ENCODE measurements around the gene ZNF451.

ZNF451 gene

DNA sequence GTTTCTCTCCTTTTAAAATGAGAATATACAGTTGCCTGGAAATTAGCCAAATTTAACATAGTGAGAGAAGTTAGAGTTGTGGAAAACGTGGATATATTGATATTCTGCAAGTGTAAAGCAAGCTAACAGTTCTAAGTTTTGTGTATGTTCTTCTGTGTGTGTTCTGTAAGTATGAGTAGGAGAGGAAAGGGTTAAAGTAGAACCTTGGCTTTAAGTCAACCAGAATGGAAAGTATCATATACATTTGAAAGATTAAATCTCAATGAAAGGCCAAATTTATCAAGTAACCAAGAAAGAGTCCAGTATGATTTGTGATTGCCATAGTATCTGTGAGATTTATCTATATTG, 52.2 kb downstream of the ZNF451 start:
- H3K36me3 ChIP-seq (ENCODE audit: control insufficient read depth in 5 of 5, insufficient read depth in 5 of 5, low read length in 5 of 5): peaks cover 11 to 46% (median 19%) of the 10 kb centered on the region in 5 donors
- no peaks in the 10 kb centered on the region for H3K27me3 ChIP-seq (ENCODE audit: control insufficient read depth in 5 of 5, insufficient read depth in 4 of 5, low read length in 5 of 5)
- H3K27ac ChIP-seq (ENCODE audit: low read depth, low read length): no peak overlapping the region
- H3K4me3 ChIP-seq (ENCODE audit: low read depth in 1 of 5, low read length in 5 of 5): no peak overlapping the region
- no peak overlapping the region for H3K9ac ChIP-seq (ENCODE audit: low read length in 5 of 5)
- no peaks in the 10 kb centered on the region for H3K4me1 ChIP-seq (ENCODE audit: control insufficient read depth in 5 of 5, insufficient read depth in 5 of 5, low read length in 5 of 5)
- H3K9me3 ChIP-seq (ENCODE audit: control insufficient read depth in 5 of 5, low read length in 5 of 5): no peaks in the 10 kb centered on the region

DNA sequence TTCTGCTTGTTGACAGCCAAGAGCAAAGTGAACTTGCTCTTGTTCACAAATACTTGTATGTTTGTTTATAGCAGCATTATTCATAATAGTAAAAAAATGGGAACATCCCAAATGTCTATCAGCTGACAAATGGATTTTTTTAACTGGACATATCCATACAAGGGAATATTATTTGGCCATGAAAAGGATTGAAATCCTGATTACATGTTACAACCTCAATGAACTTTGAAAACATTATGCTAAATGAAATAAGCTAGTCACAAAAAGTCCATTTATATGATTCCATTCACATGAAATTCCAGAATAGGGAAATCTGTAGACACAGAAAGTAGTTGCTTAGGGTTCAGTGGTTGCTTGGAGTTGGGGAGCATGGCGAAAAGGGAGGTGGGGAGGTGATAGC, 53.7 kb downstream of the ZNF451 start:
- no peak overlapping the region for H3K9ac ChIP-seq (ENCODE audit: low read length in 5 of 5)
- H3K36me3 ChIP-seq (ENCODE audit: control insufficient read depth in 5 of 5, insufficient read depth in 5 of 5, low read length in 5 of 5): peaks cover 25 to 53% (median 30%) of the 10 kb centered on the region in 5 donors
- no peak overlapping the region for H3K4me3 ChIP-seq (ENCODE audit: low read depth in 1 of 5, low read length in 5 of 5)
- no peaks in the 10 kb centered on the region for H3K4me1 ChIP-seq (ENCODE audit: control insufficient read depth in 5 of 5, insufficient read depth in 5 of 5, low read length in 5 of 5)
- H3K27me3 ChIP-seq (ENCODE audit: control insufficient read depth in 5 of 5, insufficient read depth in 4 of 5, low read length in 5 of 5): no peaks in the 10 kb centered on the region
- H3K9me3 ChIP-seq (ENCODE audit: control insufficient read depth in 5 of 5, low read length in 5 of 5): no peaks in the 10 kb centered on the region
- no peak overlapping the region for H3K27ac ChIP-seq (ENCODE audit: low read depth, low read length)

DNA sequence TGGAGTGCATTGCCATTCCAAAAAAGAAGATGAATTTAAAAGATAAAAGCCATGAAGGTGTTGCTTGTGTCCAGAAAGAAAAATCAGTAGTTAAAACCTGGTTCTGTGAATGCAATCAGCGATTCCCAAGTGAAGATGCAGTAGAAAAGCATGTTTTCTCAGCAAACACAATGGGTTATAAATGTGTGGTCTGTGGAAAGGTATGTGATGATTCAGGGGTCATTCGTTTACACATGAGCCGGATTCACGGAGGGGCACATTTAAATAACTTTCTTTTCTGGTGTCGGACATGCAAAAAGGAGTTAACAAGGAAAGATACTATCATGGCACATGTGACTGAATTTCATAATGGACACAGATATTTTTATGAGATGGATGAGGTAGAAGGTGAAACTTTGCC, 57.4 kb downstream of the ZNF451 start:
- Histone ChIP-seq H3K27ac (ENCODE audit: low read depth, low read length) (no peak overlapping the region), H3K4me1 (ENCODE audit: control insufficient read depth in 5 of 5, insufficient read depth in 5 of 5, low read length in 5 of 5) (no peaks in the 10 kb centered on the region), H3K36me3 (ENCODE audit: control insufficient read depth in 5 of 5, insufficient read depth in 5 of 5, low read length in 5 of 5) (peaks cover 24 to 54% (median 32%) of the 10 kb centered on the region in 5 donors), H3K4me3 (ENCODE audit: low read depth in 1 of 5, low read length in 5 of 5) (no peak overlapping the region), H3K27me3 (ENCODE audit: control insufficient read depth in 5 of 5, insufficient read depth in 4 of 5, low read length in 5 of 5) (no peaks in the 10 kb centered on the region), H3K9ac (ENCODE audit: low read length in 5 of 5) (no peak overlapping the region), H3K9me3 (ENCODE audit: control insufficient read depth in 5 of 5, low read length in 5 of 5) (no peaks in the 10 kb centered on the region)

DNA sequence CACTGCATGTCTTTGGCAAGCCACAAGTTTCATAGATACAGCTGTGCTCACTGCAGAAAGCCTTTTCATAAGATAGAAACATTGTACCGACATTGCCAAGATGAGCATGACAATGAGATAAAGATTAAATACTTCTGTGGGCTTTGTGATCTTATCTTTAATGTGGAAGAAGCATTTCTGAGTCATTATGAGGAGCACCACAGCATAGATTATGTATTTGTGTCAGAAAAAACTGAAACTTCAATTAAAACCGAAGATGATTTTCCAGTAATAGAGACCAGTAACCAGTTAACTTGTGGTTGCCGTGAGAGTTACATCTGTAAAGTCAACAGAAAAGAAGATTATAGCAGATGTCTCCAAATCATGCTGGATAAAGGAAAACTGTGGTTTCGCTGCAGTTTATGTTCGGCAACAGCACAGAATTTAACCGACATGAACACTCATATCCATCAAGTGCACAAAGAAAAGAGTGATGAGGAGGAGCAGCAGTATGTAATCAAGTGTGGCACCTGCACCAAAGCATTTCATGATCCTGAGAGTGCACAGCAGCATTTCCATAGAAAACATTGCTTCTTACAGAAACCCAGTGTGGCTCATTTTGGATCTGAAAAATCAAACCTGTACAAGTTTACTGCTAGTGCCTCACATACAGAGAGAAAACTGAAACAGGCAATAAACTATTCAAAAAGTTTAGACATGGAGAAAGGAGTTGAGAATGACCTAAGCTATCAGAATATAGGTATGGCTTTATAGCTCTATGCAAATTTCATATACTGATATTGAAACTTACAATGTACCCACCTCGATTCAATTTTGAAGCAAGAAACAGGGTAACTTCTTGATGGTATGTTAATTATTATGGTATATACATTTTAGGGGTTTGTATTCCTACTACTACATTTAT, 58.2 kb downstream of the ZNF451 start:
- Histone ChIP-seq H3K27me3 (ENCODE audit: control insufficient read depth in 5 of 5, insufficient read depth in 4 of 5, low read length in 5 of 5) (no peaks in the 10 kb centered on the region), H3K4me3 (ENCODE audit: low read depth in 1 of 5, low read length in 5 of 5) (no peak overlapping the region), H3K27ac (ENCODE audit: low read depth, low read length) (no peak overlapping the region), H3K9me3 (ENCODE audit: control insufficient read depth in 5 of 5, low read length in 5 of 5) (no peaks in the 10 kb centered on the region), H3K9ac (ENCODE audit: low read length in 5 of 5) (no peak overlapping the region), H3K4me1 (ENCODE audit: control insufficient read depth in 5 of 5, insufficient read depth in 5 of 5, low read length in 5 of 5) (no peaks in the 10 kb centered on the region), H3K36me3 (ENCODE audit: control insufficient read depth in 5 of 5, insufficient read depth in 5 of 5, low read length in 5 of 5) (peaks cover 30 to 51% (median 38%) of the 10 kb centered on the region in 5 donors)

DNA sequence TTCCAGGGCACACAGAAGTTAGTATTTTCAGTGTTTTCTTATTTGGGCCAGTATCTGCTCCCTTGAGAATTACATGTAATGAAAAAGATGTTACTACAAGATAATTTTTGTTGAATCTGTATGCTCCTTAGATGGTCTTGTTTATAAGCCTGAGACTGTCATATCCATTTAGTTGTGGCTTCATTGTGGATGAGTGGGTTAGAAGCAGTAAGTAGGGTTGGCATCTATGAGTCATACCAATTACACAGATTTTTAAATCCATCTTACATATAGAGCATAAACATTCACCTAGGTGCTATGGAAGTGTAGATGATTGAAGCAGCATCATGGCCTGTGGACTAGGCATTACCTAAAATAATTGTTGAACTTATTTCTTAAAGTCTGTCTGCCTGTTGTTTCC, 68.7 kb downstream of the ZNF451 start:
- no peak overlapping the region for H3K9ac ChIP-seq (ENCODE audit: low read length in 5 of 5)
- H3K9me3 ChIP-seq (ENCODE audit: control insufficient read depth in 5 of 5, low read length in 5 of 5): no peaks in the 10 kb centered on the region
- no peaks in the 10 kb centered on the region for H3K27me3 ChIP-seq (ENCODE audit: control insufficient read depth in 5 of 5, insufficient read depth in 4 of 5, low read length in 5 of 5)
- H3K4me3 ChIP-seq (ENCODE audit: low read depth in 1 of 5, low read length in 5 of 5): no peak overlapping the region
- no peak overlapping the region for H3K27ac ChIP-seq (ENCODE audit: low read depth, low read length)
- H3K4me1 ChIP-seq (ENCODE audit: control insufficient read depth in 5 of 5, insufficient read depth in 5 of 5, low read length in 5 of 5): no peaks in the 10 kb centered on the region
- H3K36me3 ChIP-seq (ENCODE audit: control insufficient read depth in 5 of 5, insufficient read depth in 5 of 5, low read length in 5 of 5): peaks cover 21 to 45% (median 30%) of the 10 kb centered on the region in 5 donors

DNA sequence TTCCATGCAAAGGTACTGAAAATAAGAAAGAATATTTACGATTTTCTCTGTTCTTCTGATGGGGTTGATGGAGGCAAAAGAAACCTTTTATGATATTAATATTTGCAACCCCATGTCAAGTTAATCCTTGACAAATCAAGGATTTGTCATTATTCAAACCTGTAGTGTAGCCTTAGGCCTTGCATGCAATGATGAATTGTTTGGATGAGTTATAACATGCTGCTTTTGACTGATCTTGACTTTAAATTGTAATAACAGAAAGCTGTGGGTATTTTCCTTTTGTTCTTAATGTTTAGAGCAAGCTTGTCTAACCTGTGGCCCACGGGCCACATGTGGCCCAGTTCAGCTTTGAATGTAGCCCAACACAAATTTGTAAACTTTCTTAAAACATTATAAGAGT, 69.1 kb downstream of the ZNF451 start:
- Histone ChIP-seq H3K9me3 (ENCODE audit: control insufficient read depth in 5 of 5, low read length in 5 of 5) (no peaks in the 10 kb centered on the region), H3K36me3 (ENCODE audit: control insufficient read depth in 5 of 5, insufficient read depth in 5 of 5, low read length in 5 of 5) (peaks cover 16 to 45% (median 28%) of the 10 kb centered on the region in 5 donors)

DNA sequence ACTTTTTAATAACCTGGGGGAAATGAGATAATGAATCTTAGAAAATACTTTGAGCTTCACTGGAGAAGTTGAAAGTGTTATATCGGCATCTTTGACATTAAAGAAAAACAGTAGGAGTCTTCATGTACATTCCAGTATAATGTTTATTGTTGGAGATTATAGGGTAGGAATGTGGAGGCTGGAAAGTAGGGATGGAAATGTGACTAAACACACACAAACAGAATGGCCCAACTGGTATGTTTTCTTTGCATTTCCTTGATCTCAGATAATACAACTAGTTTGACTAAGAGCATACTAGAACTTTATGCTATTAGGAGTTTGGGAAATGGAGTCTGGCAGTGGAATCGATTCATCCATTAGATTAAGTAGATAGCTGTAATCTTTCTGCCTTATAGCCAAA, 72.0 kb downstream of the ZNF451 start:
- Histone ChIP-seq H3K4me3 (ENCODE audit: low read depth in 1 of 5, low read length in 5 of 5) (no peak overlapping the region), H3K36me3 (ENCODE audit: control insufficient read depth in 5 of 5, insufficient read depth in 5 of 5, low read length in 5 of 5) (peaks cover 9 to 39% (median 22%) of the 10 kb centered on the region in 5 donors), H3K4me1 (ENCODE audit: control insufficient read depth in 5 of 5, insufficient read depth in 5 of 5, low read length in 5 of 5) (no peaks in the 10 kb centered on the region), H3K9me3 (ENCODE audit: control insufficient read depth in 5 of 5, low read length in 5 of 5) (peaks cover 0 to 13% (median 6%) of the 10 kb centered on the region in 5 donors), H3K27ac (ENCODE audit: low read depth, low read length) (no peak overlapping the region), H3K27me3 (ENCODE audit: control insufficient read depth in 5 of 5, insufficient read depth in 4 of 5, low read length in 5 of 5) (no peaks in the 10 kb centered on the region), H3K9ac (ENCODE audit: low read length in 5 of 5) (no peak overlapping the region)

More for the DNA sequence above, 69.1 kb downstream of the ZNF451 start:
- H3K9ac ChIP-seq (ENCODE audit: low read length in 5 of 5): no peak overlapping the region
- no peaks in the 10 kb centered on the region for H3K4me1 ChIP-seq (ENCODE audit: control insufficient read depth in 5 of 5, insufficient read depth in 5 of 5, low read length in 5 of 5)
- no peak overlapping the region for H3K27ac ChIP-seq (ENCODE audit: low read depth, low read length)
- no peak overlapping the region for H3K4me3 ChIP-seq (ENCODE audit: low read depth in 1 of 5, low read length in 5 of 5)
- no peaks in the 10 kb centered on the region for H3K27me3 ChIP-seq (ENCODE audit: control insufficient read depth in 5 of 5, insufficient read depth in 4 of 5, low read length in 5 of 5)

DNA sequence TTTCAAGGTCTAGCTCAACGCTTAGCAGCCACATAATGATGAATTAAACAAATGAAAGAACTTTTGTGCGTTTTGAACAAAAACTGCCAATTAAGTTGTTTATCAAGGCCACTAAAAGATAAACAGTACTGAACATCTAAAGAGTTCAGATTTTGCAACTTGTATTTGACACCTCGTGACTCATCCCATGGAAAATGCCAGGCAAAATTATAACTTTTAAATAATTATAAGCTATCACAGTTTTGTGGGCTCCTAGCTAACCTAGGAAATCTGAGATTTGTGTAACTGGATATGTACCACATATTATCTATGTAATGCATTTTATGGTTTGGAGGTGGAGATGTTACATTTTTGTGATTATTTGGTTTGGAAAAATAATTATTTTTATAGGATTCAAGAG, 72.5 kb downstream of the ZNF451 start:
- peaks cover 0 to 13% (median 6%) of the 10 kb centered on the region in 5 donors for H3K9me3 ChIP-seq (ENCODE audit: control insufficient read depth in 5 of 5, low read length in 5 of 5)
- H3K9ac ChIP-seq (ENCODE audit: low read length in 5 of 5): no peak overlapping the region
- no peak overlapping the region for H3K27ac ChIP-seq (ENCODE audit: low read depth, low read length)
- H3K4me3 ChIP-seq (ENCODE audit: low read depth in 1 of 5, low read length in 5 of 5): no peak overlapping the region
- peaks cover 11 to 39% (median 26%) of the 10 kb centered on the region in 5 donors for H3K36me3 ChIP-seq (ENCODE audit: control insufficient read depth in 5 of 5, insufficient read depth in 5 of 5, low read length in 5 of 5)
- no peaks in the 10 kb centered on the region for H3K27me3 ChIP-seq (ENCODE audit: control insufficient read depth in 5 of 5, insufficient read depth in 4 of 5, low read length in 5 of 5)
- H3K4me1 ChIP-seq (ENCODE audit: control insufficient read depth in 5 of 5, insufficient read depth in 5 of 5, low read length in 5 of 5): no peaks in the 10 kb centered on the region

DNA sequence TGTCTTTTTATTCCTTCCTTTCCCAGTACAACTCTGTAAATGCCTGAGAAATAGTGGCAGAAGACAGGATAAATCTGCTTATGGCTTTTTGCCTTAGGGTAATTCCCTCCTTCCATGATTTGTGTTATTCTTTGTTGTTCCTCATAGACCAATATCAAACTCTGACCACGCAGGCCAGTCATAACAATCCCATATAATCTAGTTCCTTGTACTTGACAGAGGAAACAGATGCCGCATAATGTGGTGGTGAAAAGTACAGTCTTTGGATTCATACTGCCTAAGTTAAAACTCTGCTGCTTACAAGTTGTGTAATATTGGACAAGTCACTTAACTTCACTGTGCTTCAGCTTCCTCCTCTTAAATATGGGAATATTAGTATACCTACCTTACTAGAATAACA, 74.0 kb downstream of the ZNF451 start:
- no peak overlapping the region for H3K9ac ChIP-seq (ENCODE audit: low read length in 5 of 5)
- no peak overlapping the region for H3K4me3 ChIP-seq (ENCODE audit: low read depth in 1 of 5, low read length in 5 of 5)
- H3K27me3 ChIP-seq (ENCODE audit: control insufficient read depth in 5 of 5, insufficient read depth in 4 of 5, low read length in 5 of 5): no peaks in the 10 kb centered on the region
- no peak overlapping the region for H3K27ac ChIP-seq (ENCODE audit: low read depth, low read length)
- peaks cover 12 to 37% (median 25%) of the 10 kb centered on the region in 5 donors for H3K36me3 ChIP-seq (ENCODE audit: control insufficient read depth in 5 of 5, insufficient read depth in 5 of 5, low read length in 5 of 5)
- no peaks in the 10 kb centered on the region for H3K4me1 ChIP-seq (ENCODE audit: control insufficient read depth in 5 of 5, insufficient read depth in 5 of 5, low read length in 5 of 5)
- peaks cover 0 to 13% (median 6%) of the 10 kb centered on the region in 5 donors for H3K9me3 ChIP-seq (ENCODE audit: control insufficient read depth in 5 of 5, low read length in 5 of 5)

DNA sequence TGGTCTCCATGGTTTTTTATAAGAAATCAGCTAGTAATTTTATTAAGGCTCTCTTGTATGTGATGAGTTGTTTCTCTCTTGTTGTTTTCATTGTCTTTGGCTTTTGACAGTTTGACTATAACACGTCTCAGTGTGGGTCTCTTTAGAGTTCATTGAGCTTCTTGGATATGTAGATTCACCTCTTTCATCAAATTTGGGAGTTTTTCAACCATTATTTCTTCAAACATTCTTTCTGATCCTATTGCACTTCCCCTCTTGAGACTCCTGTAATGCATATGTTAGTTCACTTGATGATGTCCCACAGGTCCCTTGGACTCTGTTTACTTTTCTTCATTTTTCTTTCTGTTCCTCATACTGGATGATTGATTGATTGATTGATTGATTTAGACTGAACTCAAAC, 75.1 kb downstream of the ZNF451 start:
- H3K27me3 ChIP-seq (ENCODE audit: control insufficient read depth in 5 of 5, insufficient read depth in 4 of 5, low read length in 5 of 5): no peaks in the 10 kb centered on the region
- H3K4me3 ChIP-seq (ENCODE audit: low read depth in 1 of 5, low read length in 5 of 5): no peak overlapping the region
- H3K36me3 ChIP-seq (ENCODE audit: control insufficient read depth in 5 of 5, insufficient read depth in 5 of 5, low read length in 5 of 5): peaks cover 12 to 37% (median 25%) of the 10 kb centered on the region in 5 donors
- no peak overlapping the region for H3K9ac ChIP-seq (ENCODE audit: low read length in 5 of 5)
- H3K4me1 ChIP-seq (ENCODE audit: control insufficient read depth in 5 of 5, insufficient read depth in 5 of 5, low read length in 5 of 5): no peaks in the 10 kb centered on the region
- H3K27ac ChIP-seq (ENCODE audit: low read depth, low read length): no peak overlapping the region
- peaks cover 0 to 13% (median 6%) of the 10 kb centered on the region in 5 donors for H3K9me3 ChIP-seq (ENCODE audit: control insufficient read depth in 5 of 5, low read length in 5 of 5)

Measured in subcutaneous abdominal adipose tissue (tissue), 5 donors.